ENCODE measurements around the gene HHLA2. TPM values are rescaled to one million over a fixed set of nuclear protein-coding genes. Genes with fewer than 3 reads are reported as not detected.

Gene HHLA2
- total and polyA plus RNA-seq, 7 donors: 0.71 to 97.8 (median 71.7) TPM; not detected in 3

GRCh38 chr3:108414007-108414406 is 117.7 kb downstream of the HHLA2 start:
- no peak for DNase-seq
- Histone ChIP-seq H3K9me3 (no peaks in the 10 kb centered on the region), H3K36me3 (no peaks in the 10 kb centered on the region), H3K4me1 (no peaks in the 10 kb centered on the region), H3K27ac (no peak overlapping the region), H3K4me3 (no peak overlapping the region), H3K27me3 (no peaks in the 10 kb centered on the region)
- WGBS, 2 donors: 92 to 96% methylated on average over 5 of the region's 5 CpGs
- intact Hi-C loops (cut with DNase I): no loop called here
- TF ChIP-seq CTCF (IDR thresholded peaks at IDR 0.05): no peak
- TF ChIP-seq EP300 (IDR thresholded peaks at IDR 0.05): no peak
- TF ChIP-seq POLR2AphosphoS5 (IDR thresholded peaks at IDR 0.05): no peak
- TF ChIP-seq POLR2A (IDR thresholded peaks at IDR 0.05): no peak

GRCh38 chr3:108415661-108416060 is 119.3 kb downstream of the HHLA2 start:
- Histone ChIP-seq H3K9me3 (no peaks in the 10 kb centered on the region), H3K27me3 (no peaks in the 10 kb centered on the region), H3K4me3 (no peak overlapping the region), H3K36me3 (no peaks in the 10 kb centered on the region), H3K4me1 (no peaks in the 10 kb centered on the region), H3K27ac (no peak overlapping the region)
- TF ChIP-seq POLR2A (IDR thresholded peaks at IDR 0.05): no peak
- no peak for TF ChIP-seq CTCF (IDR thresholded peaks at IDR 0.05)
- no peak for TF ChIP-seq POLR2AphosphoS5 (IDR thresholded peaks at IDR 0.05)
- TF ChIP-seq EP300 (IDR thresholded peaks at IDR 0.05): no peak
- no peak for DNase-seq
- 71 to 85% methylated on average over 3 of the region's 3 CpGs for WGBS, 2 donors
- intact Hi-C loops (cut with DNase I): no loop called here

GRCh38 chr3:108416111-108416869 is 119.9 kb downstream of the HHLA2 start:
- no peak for DNase-seq
- TF ChIP-seq POLR2A (IDR thresholded peaks at IDR 0.05): no peak
- TF ChIP-seq POLR2AphosphoS5 (IDR thresholded peaks at IDR 0.05): no peak
- no peak for TF ChIP-seq EP300 (IDR thresholded peaks at IDR 0.05)
- no peak for TF ChIP-seq CTCF (IDR thresholded peaks at IDR 0.05)

GRCh38 chr3:108420926-108421325 is 124.6 kb downstream of the HHLA2 start:
- no peaks in the 10 kb centered on the region for H3K36me3 ChIP-seq
- intact Hi-C loops (cut with DNase I): no loop called here
- H3K27ac ChIP-seq: no peak overlapping the region
- DNase-seq: no peak
- H3K9me3 ChIP-seq: no peaks in the 10 kb centered on the region
- H3K4me1 ChIP-seq: no peaks in the 10 kb centered on the region
- TF ChIP-seq EP300 (IDR thresholded peaks at IDR 0.05) (no peak), POLR2A (IDR thresholded peaks at IDR 0.05) (no peak), CTCF (IDR thresholded peaks at IDR 0.05) (no peak), POLR2AphosphoS5 (IDR thresholded peaks at IDR 0.05) (no peak)
- WGBS, 2 donors: 97% methylated on average over 2 of the region's 2 CpGs
- H3K27me3 ChIP-seq: no peaks in the 10 kb centered on the region
- H3K4me3 ChIP-seq: no peak overlapping the region

More at GRCh38 chr3:108416111-108416869, 119.9 kb downstream of the HHLA2 start:
- intact Hi-C loops (cut with DNase I): no loop called here
- H3K9me3 ChIP-seq: no peaks in the 10 kb centered on the region
- 90 to 91% methylated on average over 4 of the region's 4 CpGs for WGBS, 2 donors
- H3K27ac ChIP-seq: no peak overlapping the region
- H3K4me3 ChIP-seq: no peak overlapping the region
- no peaks in the 10 kb centered on the region for H3K27me3 ChIP-seq
- H3K36me3 ChIP-seq: no peaks in the 10 kb centered on the region
- no peaks in the 10 kb centered on the region for H3K4me1 ChIP-seq

Other genes with a start within 250 kb of the HHLA2 start
- gene CD47, start 205.5 kb upstream of the HHLA2 start, total RNA-seq: 10 to 100 TPM; 52.1 to 67.1 (median 62.0) TPM
- 10 to 100 TPM; 10.8 to 74.9 (median 19.2) TPM for gene CD47, start 205.5 kb upstream of the HHLA2 start, polyA plus RNA-seq
- 10 to 100 TPM; 38.8 to 49.6 (median 44.0) TPM for gene IFT57, start 74.1 kb upstream of the HHLA2 start, total RNA-seq
- 10 to 100 TPM; 34.4 to 55.0 (median 38.4) TPM for gene IFT57, start 74.1 kb upstream of the HHLA2 start, polyA plus RNA-seq
- under 1 TPM in 1 of 4 donors, not detected in 3; under 0.01 TPM for gene MYH15, start 214.0 kb downstream of the HHLA2 start, total RNA-seq
- gene MYH15, start 214.0 kb downstream of the HHLA2 start, polyA plus RNA-seq: under 1 TPM; 0.23 to 0.60 (median 0.39) TPM

Data from sigmoid colon (tissue), 7 donors.